Natural killer cell (primary cell): ENCODE data around the gene FOXF2. TPM values are rescaled to one million over a fixed set of nuclear protein-coding genes. Genes with fewer than 3 reads are reported as not detected.

ENCODE experiments used
- ATAC-seq, 3 donors: fragments of 150-1000 bp in 2 of 3; fragments of 200-7000 bp in 1 of 3; cut with Tn5 transposase; 1 replicate in 1 of 3; 2 replicates in 2 of 3; pipeline ENCODE4 v1.10.0; 2021; ENCODE audit warnings: mild to moderate bottlenecking in 2 of 3, moderate library complexity in 2 of 3
- DNase-seq, 2 donors: peaks; one replicate each; pipeline versions ENCODE4 v3.0.0 to v3.0.0-alpha.2; 2013 to 2021; ENCODE audit warnings: mixed read lengths in 1 of 2
- H3K27ac ChIP-seq: one replicate; pipeline ENCODE4 v1.5.1; 2013; ENCODE audit warnings: mild to moderate bottlenecking, low read length
- H3K27me3 ChIP-seq: one replicate; pipeline ENCODE4 v1.6.1; 2013; ENCODE audit warnings: low read length; ENCODE audit not compliant: control insufficient read depth, insufficient read depth
- H3K36me3 ChIP-seq: one replicate; pipeline ENCODE4 v1.6.1; 2013; ENCODE audit warnings: low read length; ENCODE audit not compliant: control insufficient read depth, insufficient read depth
- H3K4me1 ChIP-seq: one replicate; pipeline ENCODE4 v1.6.1; 2013; ENCODE audit warnings: low read length; ENCODE audit not compliant: control insufficient read depth, insufficient read depth
- H3K4me3 ChIP-seq: one replicate; pipeline ENCODE4 v1.5.1; 2013; ENCODE audit warnings: low read length
- H3K9me3 ChIP-seq: one replicate; pipeline ENCODE4 v1.6.1; 2013; ENCODE audit warnings: low read length; ENCODE audit not compliant: control insufficient read depth, insufficient read depth
- H3K27ac Mint-ChIP-seq, 2 donors: one replicate each; pipeline ENCODE4 v1.8.0; 2022; ENCODE audit warnings: mild to moderate bottlenecking in 2 of 2, mixed read lengths in 2 of 2, moderate library complexity in 1 of 2
- H3K27me3 Mint-ChIP-seq, 2 donors: one replicate each; pipeline ENCODE4 v1.8.0; 2022; ENCODE audit warnings: low read depth in 2 of 2, mixed read lengths in 2 of 2
- H3K36me3 Mint-ChIP-seq: one replicate; pipeline ENCODE4 v1.8.0; 2022; ENCODE audit warnings: mixed read lengths
- H3K4me1 Mint-ChIP-seq, 2 donors: one replicate each; pipeline ENCODE4 v1.8.0; 2022; ENCODE audit warnings: mixed read lengths in 2 of 2
- H3K4me3 Mint-ChIP-seq: one replicate; pipeline ENCODE4 v1.8.0; 2022; ENCODE audit warnings: mild to moderate bottlenecking, moderate library complexity, mixed read lengths
- H3K9me3 Mint-ChIP-seq, 2 donors: one replicate each; pipeline ENCODE4 v1.8.0; 2022; ENCODE audit warnings: mixed read lengths in 2 of 2
- CTCF ChIP-seq: fragments of 200-600 bp; IDR thresholded peaks from one replicate; pipeline ENCODE4 v1.8.0; 2022; ENCODE audit warnings: antibody characterized with exemption
- WGBS: methylation state at CpG from one replicate; pipeline ENCODE4 v1.1.7; 2013; ENCODE audit warnings: missing lambda C conversion rate; ENCODE audit not compliant: insufficient coverage; 5-methylcytosine and 5-hydroxymethylcytosine counted together
- intact Hi-C: fragments of 100-400 bp; cut with micrococcal nuclease; formaldehyde crosslinking; loops from one replicate; pipeline ENCODE4 v1.14.2; 2022
- total RNA-seq, 4 donors: library from RNA; stranded (reverse); fragments of 120-200 nt in 1 of 4; gene quantifications; one replicate each; pipeline versions ENCODE4 v1.2.3 to v1.2.4, GENCODE V29; 2013 to 2022

FOXF2 gene
- total RNA-seq, 3 donors from 2014 or later (not counting 1 experiment from before 2014, with no cell fraction given) = not detected

- Histone ChIP-seq H3K36me3 (no peaks in the 10 kb centered on the region), H3K4me1 (peaks cover 25% of the 10 kb centered on the region), H3K4me3 (no peak overlapping the region), H3K27ac (no peak overlapping the region), H3K27me3 (peaks cover 63% of the 10 kb centered on the region), H3K9me3 (no peaks in the 10 kb centered on the region)
- DNase-seq (no peak), ATAC-seq (no peak)
- TF ChIP-seq CTCF = no peak
- no peak overlapping the region for H3K4me3 Mint-ChIP-seq
- WGBS = 4% methylated on average over 89 of the region's 89 CpGs
- intact Hi-C loops = no loop called here
- H3K36me3 Mint-ChIP-seq = no peaks in the 10 kb centered on the region
- H3K9me3 Mint-ChIP-seq = no peaks in the 10 kb centered on the region
- no peak overlapping the region for H3K27ac Mint-ChIP-seq
- H3K4me1 Mint-ChIP-seq = peaks cover 6 to 12% of the 10 kb centered on the region in 2 donors
- peaks cover 65 to 71% of the 10 kb centered on the region in 2 donors for H3K27me3 Mint-ChIP-seq
Measured at GRCh38 chr6:1378065-1379016, 11.0 kb upstream of the FOXF2 start.

DNA sequence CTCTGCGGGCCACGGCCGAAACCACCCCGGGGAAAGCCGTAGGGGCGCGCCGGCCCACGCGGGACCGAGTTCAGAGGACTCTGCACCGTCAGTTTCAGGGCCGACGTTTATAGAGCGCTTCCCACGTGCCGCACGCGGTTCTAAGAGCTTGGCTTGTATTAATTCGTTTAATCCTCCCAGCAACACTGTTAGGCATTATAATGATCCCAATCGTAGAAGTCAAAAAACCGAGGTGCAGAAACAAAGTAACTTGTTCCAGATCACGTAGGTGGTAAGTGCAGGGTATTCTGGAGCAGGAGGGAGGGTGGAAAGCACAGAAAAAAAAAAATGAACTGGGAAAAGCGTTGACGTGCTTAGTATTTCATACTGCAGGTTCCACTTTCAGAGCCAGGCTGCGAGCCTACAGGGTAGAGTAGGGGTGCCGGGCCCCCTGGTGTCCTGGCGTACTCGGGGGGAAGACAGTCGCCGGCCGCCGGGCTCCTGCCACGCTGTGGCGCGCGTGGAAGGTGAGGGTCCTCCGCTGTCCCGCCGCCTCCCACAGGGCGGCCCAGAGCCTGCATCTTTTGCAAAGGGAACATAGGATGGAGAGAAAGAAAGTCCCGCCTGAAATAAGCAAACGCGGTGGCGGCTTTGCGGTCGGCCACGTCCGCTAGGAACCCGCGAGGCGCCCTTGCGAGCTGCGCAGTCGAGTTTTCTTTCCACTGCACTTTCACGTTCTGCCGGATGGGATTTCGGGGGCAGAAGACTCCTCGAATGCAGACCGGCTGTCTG is 10.2 kb upstream of the FOXF2 start:
- DNase-seq = peak in 1 of 2 donors; percentile 33
- intact Hi-C loops = no loop called here
- no peak for TF ChIP-seq CTCF
- H3K9me3 Mint-ChIP-seq = no peaks in the 10 kb centered on the region
- Histone ChIP-seq H3K9me3 (no peaks in the 10 kb centered on the region), H3K4me1 (peaks cover 25% of the 10 kb centered on the region), H3K4me3 (no peak overlapping the region), H3K27ac (no peak overlapping the region), H3K27me3 (peaks cover 59% of the 10 kb centered on the region), H3K36me3 (no peaks in the 10 kb centered on the region)
- 5% methylated on average over 60 of the region's 60 CpGs for WGBS
- H3K27ac Mint-ChIP-seq = no peak overlapping the region
- no peak for ATAC-seq
- H3K36me3 Mint-ChIP-seq = no peaks in the 10 kb centered on the region
- peaks cover 62 to 63% of the 10 kb centered on the region in 2 donors for H3K27me3 Mint-ChIP-seq
- peaks cover 6 to 12% of the 10 kb centered on the region in 2 donors for H3K4me1 Mint-ChIP-seq
- no peak overlapping the region for H3K4me3 Mint-ChIP-seq

DNA sequence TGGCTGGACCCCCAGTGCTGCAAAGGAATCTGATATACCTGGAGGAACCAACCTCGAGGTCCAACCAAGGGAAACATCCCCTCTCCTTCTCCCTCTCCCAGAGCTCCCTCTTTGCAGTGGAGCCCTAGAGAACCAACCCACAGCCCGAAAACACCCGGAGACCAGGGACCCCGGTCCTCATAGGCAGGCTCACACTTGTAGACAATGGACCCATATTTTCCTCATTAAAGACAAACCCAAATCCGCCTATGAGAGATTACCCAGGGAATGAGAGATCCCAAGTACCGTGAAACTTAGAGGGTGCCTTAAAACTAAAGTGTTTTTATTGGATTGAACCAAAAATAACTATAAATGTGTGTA is 9.6 kb upstream of the FOXF2 start:
- peaks cover 60 to 61% of the 10 kb centered on the region in 2 donors for H3K27me3 Mint-ChIP-seq
- 10% methylated on average over 5 of the region's 6 CpGs for WGBS

More for the DNA sequence above, 9.6 kb upstream of the FOXF2 start:
- Histone ChIP-seq H3K4me3 (no peak overlapping the region), H3K36me3 (no peaks in the 10 kb centered on the region), H3K27ac (no peak overlapping the region), H3K9me3 (no peaks in the 10 kb centered on the region), H3K27me3 (peaks cover 64% of the 10 kb centered on the region), H3K4me1 (peaks cover 25% of the 10 kb centered on the region)
- intact Hi-C loops = no loop called here
- no peaks in the 10 kb centered on the region for H3K9me3 Mint-ChIP-seq
- ATAC-seq (no peak), DNase-seq (no peak)
- no peak overlapping the region for H3K27ac Mint-ChIP-seq
- TF ChIP-seq CTCF = no peak
- H3K4me1 Mint-ChIP-seq = peaks cover 6 to 12% of the 10 kb centered on the region in 2 donors
- H3K36me3 Mint-ChIP-seq = no peaks in the 10 kb centered on the region
- peak overlapping the region; percentile 2 for H3K4me3 Mint-ChIP-seq
